ENCODE measurements around the gene SKP2. TPM values are rescaled to one million over a fixed set of nuclear protein-coding genes. Genes with fewer than 3 reads are reported as not detected.

SKP2 gene
- total RNA-seq, 1 donor from 2014 or later: 98.4 TPM

- Mint-ChIP-seq H3K4me1 (ENCODE audit: unreplicated experiment) (peaks cover 6% of the 10 kb centered on the region), H3K27ac (no peak overlapping the region), H3K27me3 (no peaks in the 10 kb centered on the region), H3K9me3 (no peaks in the 10 kb centered on the region), H3K4me3 (no peak overlapping the region), H3K36me3 (peaks cover 4% of the 10 kb centered on the region)
- TF ChIP-seq CTCF (conservative IDR thresholded peaks at IDR 0.05): no peak
- no peak for DNase-seq (ENCODE audit: extremely low spot score, unreplicated experiment)
Measured at GRCh38 chr5:36145311-36145710, 6.6 kb upstream of the SKP2 start.

DNA sequence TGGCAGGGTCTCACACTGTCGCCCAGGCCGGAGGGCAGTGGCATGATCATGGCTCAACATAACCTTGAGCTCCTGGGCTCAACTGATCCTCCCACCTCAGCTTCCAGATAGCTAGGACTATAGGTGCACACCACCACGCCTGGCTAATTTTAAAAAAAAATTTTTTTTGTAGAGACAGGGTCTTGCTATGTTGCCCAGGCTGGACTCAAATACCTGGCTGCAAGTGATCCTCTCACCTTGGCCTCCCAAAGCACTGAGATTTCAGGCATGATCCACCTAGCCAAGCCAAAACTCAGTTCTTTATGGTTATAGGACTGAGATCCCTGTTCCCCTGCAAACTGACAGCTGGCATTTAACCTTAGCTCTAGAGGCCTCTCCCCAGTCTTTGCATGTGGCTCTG is 5.5 kb upstream of the SKP2 start:
- no peak overlapping the region for H3K27ac Mint-ChIP-seq
- no peak for TF ChIP-seq CTCF (conservative IDR thresholded peaks at IDR 0.05)
- no peak overlapping the region for H3K4me3 Mint-ChIP-seq
- no peak for DNase-seq (ENCODE audit: extremely low spot score, unreplicated experiment)
- no peaks in the 10 kb centered on the region for H3K36me3 Mint-ChIP-seq
- no peaks in the 10 kb centered on the region for H3K9me3 Mint-ChIP-seq
- no peaks in the 10 kb centered on the region for H3K27me3 Mint-ChIP-seq
- H3K4me1 Mint-ChIP-seq (ENCODE audit: unreplicated experiment): peaks cover 14% of the 10 kb centered on the region

DNA sequence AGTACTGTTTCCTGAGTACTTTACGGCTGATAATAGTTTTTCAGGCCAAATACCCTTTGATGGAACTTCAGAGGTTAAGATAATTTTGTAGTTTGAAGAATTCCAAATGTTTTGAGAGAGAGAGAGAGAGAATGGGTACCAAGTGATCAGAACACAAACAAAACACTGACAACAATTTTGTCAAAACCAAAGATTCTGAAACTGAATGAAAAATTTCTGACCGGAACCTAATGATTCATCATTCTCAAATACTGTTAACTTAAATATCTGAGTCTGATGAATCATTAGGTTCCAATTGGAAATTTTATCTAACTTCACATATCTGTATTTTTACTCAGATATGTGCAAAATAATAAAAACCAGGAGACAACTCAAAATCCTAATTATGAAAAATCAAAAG is 4.2 kb upstream of the SKP2 start:
- Mint-ChIP-seq H3K4me3 (no peak overlapping the region), H3K27ac (no peak overlapping the region), H3K36me3 (no peaks in the 10 kb centered on the region), H3K27me3 (no peaks in the 10 kb centered on the region), H3K4me1 (ENCODE audit: unreplicated experiment) (peaks cover 14% of the 10 kb centered on the region), H3K9me3 (no peaks in the 10 kb centered on the region)
- no peak for DNase-seq (ENCODE audit: extremely low spot score, unreplicated experiment)
- TF ChIP-seq CTCF (conservative IDR thresholded peaks at IDR 0.05): no peak

DNA sequence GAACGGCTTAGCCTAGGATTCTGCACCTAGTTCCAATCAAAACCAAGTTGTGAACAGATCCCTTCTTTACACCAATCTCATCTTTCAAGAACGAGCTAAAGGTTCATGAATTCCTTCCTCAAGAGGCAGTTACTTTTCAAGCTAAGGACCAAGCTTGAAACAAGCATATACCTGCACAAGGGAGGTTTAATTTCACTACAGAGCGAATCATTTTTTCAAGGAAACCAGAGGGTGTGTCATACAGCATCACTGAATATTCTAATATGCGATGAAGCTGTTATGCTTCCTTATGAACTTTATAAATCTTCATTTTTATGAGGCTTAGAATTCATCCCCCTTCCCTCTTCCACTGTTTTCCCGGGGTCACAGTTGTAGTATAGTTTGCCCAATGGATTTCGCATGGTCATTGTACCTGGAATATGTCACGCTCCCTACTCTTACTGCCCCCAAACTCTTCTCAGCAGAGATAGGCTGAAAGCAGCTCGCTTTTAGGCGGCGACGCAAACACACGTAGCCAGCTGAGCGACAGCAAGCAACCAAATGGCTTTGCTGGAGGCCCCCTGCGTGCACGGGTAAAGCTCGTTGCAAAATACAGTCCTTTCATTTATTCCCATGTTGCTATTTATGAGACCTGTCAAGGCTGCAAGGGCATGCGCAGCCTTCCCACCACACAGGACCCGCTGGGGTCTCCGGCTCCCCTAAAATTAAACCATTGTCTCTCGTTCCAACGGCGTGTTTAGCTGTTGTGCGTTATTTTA is 1.1 kb upstream of the SKP2 start:
- Mint-ChIP-seq H3K27ac (peak overlapping the region; percentile 94), H3K4me1 (ENCODE audit: unreplicated experiment) (peaks cover 31% of the 10 kb centered on the region), H3K9me3 (no peaks in the 10 kb centered on the region), H3K36me3 (peaks cover 8% of the 10 kb centered on the region), H3K4me3 (peak overlapping the region; percentile 92), H3K27me3 (no peaks in the 10 kb centered on the region)
- DNase-seq (ENCODE audit: extremely low spot score, unreplicated experiment): no peak
- no peak for TF ChIP-seq CTCF (conservative IDR thresholded peaks at IDR 0.05)

GRCh38 chr5:36152324-36153297 is 700 bp downstream of the SKP2 start:
- peaks cover 46% of the 10 kb centered on the region for H3K4me1 Mint-ChIP-seq (ENCODE audit: unreplicated experiment)
- H3K36me3 Mint-ChIP-seq: peaks cover 20% of the 10 kb centered on the region
- H3K9me3 Mint-ChIP-seq: no peaks in the 10 kb centered on the region
- H3K27me3 Mint-ChIP-seq: no peaks in the 10 kb centered on the region
- peak overlapping the region; percentile 92 for H3K4me3 Mint-ChIP-seq
- peak overlapping the region; percentile 94 for H3K27ac Mint-ChIP-seq
- DNase-seq (ENCODE audit: extremely low spot score, unreplicated experiment): no peak
- TF ChIP-seq CTCF (conservative IDR thresholded peaks at IDR 0.05): no peak
